ENCODE data around the gene CTBP1.

CTBP1 gene

DNA sequence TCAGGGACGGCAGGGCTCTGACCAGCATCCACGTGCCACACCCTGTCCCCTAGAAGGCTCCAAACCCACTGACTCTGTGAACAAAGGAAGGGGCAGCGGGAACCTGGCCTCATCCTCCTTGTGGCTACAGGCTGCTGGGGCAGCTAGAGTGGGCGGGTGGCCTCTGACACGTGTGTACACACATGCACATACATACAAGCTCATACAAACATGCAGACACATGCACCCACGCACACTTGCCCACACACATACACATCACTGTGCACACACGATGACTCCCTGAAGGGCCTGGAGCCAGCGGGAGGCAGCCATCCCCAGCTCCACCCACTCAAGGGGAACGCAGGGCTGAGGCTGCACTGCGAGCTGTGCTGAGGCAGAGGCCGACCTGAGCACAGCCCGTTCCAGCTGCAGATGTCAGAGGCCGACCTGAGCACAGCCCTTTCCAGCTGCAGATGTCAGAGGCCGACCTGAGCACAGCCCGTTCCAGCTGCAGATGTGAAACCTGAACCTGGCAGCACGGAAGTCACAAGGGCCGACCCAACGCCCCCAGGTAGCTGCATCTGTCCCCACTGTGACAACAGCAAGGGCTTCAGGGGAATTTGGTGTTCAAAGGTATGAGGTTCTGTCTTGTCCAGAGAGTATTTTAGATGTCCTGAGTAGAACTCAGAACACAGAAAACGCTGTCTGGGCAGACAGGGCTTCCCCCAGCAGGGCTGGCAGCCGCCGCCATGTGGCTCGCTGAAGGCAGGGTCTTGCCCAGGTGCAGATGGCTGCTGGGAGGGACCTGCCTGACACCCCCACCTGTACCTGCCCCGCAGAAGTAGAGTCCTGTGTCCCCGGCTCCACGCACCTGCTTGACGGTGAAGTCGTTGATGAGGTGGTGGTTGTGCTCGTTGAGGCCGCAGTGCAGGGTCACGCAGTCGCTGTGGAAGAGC, 33.5 kb downstream of the CTBP1 start:
- H3K27ac ChIP-seq (replicated peaks; ENCODE audit: low read length) = no peak overlapping the region

DNA sequence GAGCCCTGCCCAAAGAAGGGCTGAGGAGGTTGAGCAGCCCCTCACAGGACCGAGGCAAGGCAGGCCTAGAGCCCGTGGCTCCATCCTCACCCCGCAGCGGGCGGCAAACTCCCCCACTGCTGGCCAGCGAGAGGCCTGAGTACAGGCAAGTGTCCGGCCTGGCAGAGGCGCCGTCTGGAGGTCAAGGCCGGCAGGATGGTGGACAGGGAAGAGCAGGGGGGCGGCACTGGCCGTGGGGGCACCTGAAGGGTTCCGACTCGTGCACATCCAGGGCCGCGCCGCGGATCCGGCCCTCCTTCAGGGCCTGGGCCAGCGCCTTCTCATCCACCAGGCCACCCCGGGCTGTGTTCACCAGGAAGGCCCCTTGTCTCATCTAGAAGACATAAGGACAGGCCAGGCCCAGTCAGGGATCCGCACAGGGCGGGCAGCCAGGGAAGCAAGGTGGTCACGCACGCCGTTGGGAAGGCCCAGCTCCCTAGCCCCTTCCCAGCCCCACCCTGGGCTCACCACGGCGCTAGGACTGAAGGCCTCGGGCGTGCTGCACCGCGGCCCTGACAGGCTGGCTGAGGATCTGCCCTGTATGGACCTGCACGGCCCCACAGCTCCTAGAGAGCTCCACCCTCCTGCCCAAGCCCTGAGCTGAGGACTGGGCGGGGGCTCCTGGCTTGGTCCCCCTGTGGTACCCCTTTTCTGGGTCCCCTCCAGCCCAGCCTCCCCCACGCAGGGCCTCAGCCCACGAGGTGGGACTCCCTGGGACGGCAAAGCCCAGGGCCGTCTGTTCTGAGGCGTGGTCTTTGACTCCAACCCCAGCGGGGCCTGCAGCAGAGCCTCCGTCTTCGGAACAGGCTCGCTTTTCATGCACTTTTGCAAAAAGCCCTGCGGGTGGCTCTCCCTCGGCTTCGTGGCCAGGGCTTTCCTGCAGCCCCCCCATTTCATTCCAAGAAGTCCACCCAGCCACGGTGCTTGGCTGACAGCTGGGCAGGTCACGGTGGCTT, 34.5 kb downstream of the CTBP1 start:
- no CpG with 5 or more reads among the region's 48 CpGs for WGBS, 2 donors (ENCODE audit: extremely low coverage in 2 of 2, insufficient read length in 2 of 2, insufficient replicate concordance in 1 of 2)
- H2AFZ ChIP-seq (ENCODE audit: low read length) = no peak overlapping the region
- H2BK120ac ChIP-seq (ENCODE audit: low read depth, low read length) = no peak overlapping the region
- H2BK12ac ChIP-seq (ENCODE audit: low read length) = no peak overlapping the region
- no peak overlapping the region for H3K4ac ChIP-seq (ENCODE audit: low read length)
- peaks cover 24% of the 10 kb centered on the region for H3K79me1 ChIP-seq (ENCODE audit: low read depth, low read length)
- DNase-seq (ENCODE audit: low spot score) = no peak
- H2BK15ac ChIP-seq (ENCODE audit: low read length) = no peak overlapping the region
- peaks cover 52 to 83% of the 10 kb centered on the region in 2 donors for H3K36me3 ChIP-seq (replicated peaks in 1 of 2; ENCODE audit: control insufficient read depth in 2 of 2, insufficient read depth in 2 of 2, low read length in 2 of 2)
- peak overlapping the region; percentile 43 for H3K23ac ChIP-seq (ENCODE audit: low read depth, low read length, poor library complexity)
- H3K27ac ChIP-seq (replicated peaks; ENCODE audit: low read length) = no peak overlapping the region
- H3K18ac ChIP-seq (ENCODE audit: low read length) = no peak overlapping the region
- H3K9me3 ChIP-seq (replicated peaks in 1 of 2; ENCODE audit: control insufficient read depth in 2 of 2, insufficient read depth in 1 of 2, low read depth in 1 of 2, low read length in 2 of 2) = no peaks in the 10 kb centered on the region
- H3K4me1 ChIP-seq (ENCODE audit: control insufficient read depth in 2 of 2, insufficient read depth in 1 of 2, low read depth in 1 of 2, low read length in 2 of 2) = peaks cover 0 to 11% of the 10 kb centered on the region in 2 donors
- H3K14ac ChIP-seq (ENCODE audit: low read length) = peak overlapping the region; percentile 38
- peak overlapping the region; percentile 2 for H3K9ac ChIP-seq (ENCODE audit: low read depth, low read length, poor library complexity)
- no peaks in the 10 kb centered on the region for H3K27me3 ChIP-seq (ENCODE audit: control insufficient read depth in 3 of 3, insufficient read depth in 3 of 3, low read depth in 1 of 3, low read length in 3 of 3)
- no peak overlapping the region for H2AK5ac ChIP-seq (ENCODE audit: low read depth, low read length)
- H3K4me2 ChIP-seq (ENCODE audit: insufficient read depth, low read length, poor library complexity, severe bottlenecking) = no peak overlapping the region
- H4K8ac ChIP-seq (ENCODE audit: low read depth, low read length) = no peak overlapping the region
- H4K91ac ChIP-seq (ENCODE audit: low read depth, low read length, poor library complexity) = no peak overlapping the region
- no peak overlapping the region for H3K4me3 ChIP-seq (ENCODE audit: low read length in 2 of 2)
- H2BK5ac ChIP-seq (ENCODE audit: low read length) = peak overlapping the region; percentile 24

More for the DNA sequence above, 33.5 kb downstream of the CTBP1 start:
- Histone ChIP-seq H3K79me1 (ENCODE audit: low read depth, low read length) (peaks cover 23% of the 10 kb centered on the region), H3K4me3 (ENCODE audit: low read length in 2 of 2) (no peak overlapping the region), H3K9ac (ENCODE audit: low read depth, low read length, poor library complexity) (peak overlapping the region; percentile 73), H4K8ac (ENCODE audit: low read depth, low read length) (no peak overlapping the region), H3K4me1 (ENCODE audit: control insufficient read depth in 2 of 2, insufficient read depth in 1 of 2, low read depth in 1 of 2, low read length in 2 of 2) (peaks cover 0 to under 1% of the 10 kb centered on the region in 2 donors), H3K4ac (ENCODE audit: low read length) (no peak overlapping the region), H4K91ac (ENCODE audit: low read depth, low read length, poor library complexity) (no peak overlapping the region), H2BK15ac (ENCODE audit: low read length) (no peak overlapping the region), H3K4me2 (ENCODE audit: insufficient read depth, low read length, poor library complexity, severe bottlenecking) (no peak overlapping the region), H2AK5ac (ENCODE audit: low read depth, low read length) (no peak overlapping the region), H3K18ac (ENCODE audit: low read length) (no peak overlapping the region), H2AFZ (ENCODE audit: low read length) (no peak overlapping the region), H3K9me3 (replicated peaks in 1 of 2; ENCODE audit: control insufficient read depth in 2 of 2, insufficient read depth in 1 of 2, low read depth in 1 of 2, low read length in 2 of 2) (no peaks in the 10 kb centered on the region), H2BK12ac (ENCODE audit: low read length) (no peak overlapping the region), H3K27me3 (ENCODE audit: control insufficient read depth in 3 of 3, insufficient read depth in 3 of 3, low read depth in 1 of 3, low read length in 3 of 3) (no peaks in the 10 kb centered on the region), H3K23ac (ENCODE audit: low read depth, low read length, poor library complexity) (peak overlapping the region; percentile 75), H3K14ac (ENCODE audit: low read length) (no peak overlapping the region), H2BK5ac (ENCODE audit: low read length) (no peak overlapping the region), H3K36me3 (replicated peaks in 1 of 2; ENCODE audit: control insufficient read depth in 2 of 2, insufficient read depth in 2 of 2, low read length in 2 of 2) (peaks cover 53 to 90% of the 10 kb centered on the region in 2 donors), H2BK120ac (ENCODE audit: low read depth, low read length) (no peak overlapping the region)
- no CpG with 5 or more reads among the region's 31 CpGs for WGBS, 2 donors (ENCODE audit: extremely low coverage in 2 of 2, insufficient read length in 2 of 2, insufficient replicate concordance in 1 of 2)
- no peak for DNase-seq (ENCODE audit: low spot score)

DNA sequence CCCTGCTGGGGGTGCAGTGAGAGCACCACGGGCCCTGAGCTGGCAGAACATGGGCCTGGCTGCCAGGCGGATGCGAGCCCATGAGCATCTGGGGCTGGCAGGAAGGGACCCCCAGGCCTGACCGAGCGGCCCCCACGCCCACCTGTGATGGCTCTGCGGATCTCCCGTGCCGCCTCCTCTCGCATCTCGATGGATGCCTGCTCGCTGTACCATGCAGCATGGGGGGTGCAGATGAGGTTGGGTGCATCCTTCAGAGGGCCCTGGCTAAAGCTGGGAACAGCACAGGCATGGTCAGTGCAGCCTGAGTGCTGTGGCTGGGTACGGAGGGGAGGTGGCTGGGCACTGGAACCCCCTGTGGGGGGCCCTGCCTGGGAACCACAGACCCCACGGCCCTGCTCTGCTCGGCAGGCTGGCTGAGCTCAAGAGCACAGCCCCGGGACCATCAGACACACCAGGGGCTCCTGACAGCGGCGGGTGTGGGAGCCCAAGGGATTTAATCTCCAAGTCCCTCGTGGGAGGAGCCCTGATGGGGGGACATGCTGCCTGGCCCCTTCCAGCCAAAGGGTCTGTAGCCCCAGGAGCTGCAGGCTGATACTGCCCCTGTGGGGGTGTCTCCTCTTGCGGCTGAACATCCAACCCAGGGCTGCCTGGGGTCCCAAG, 35.5 kb downstream of the CTBP1 start:
- no CpG with 5 or more reads among the region's 20 CpGs for WGBS, 2 donors (ENCODE audit: extremely low coverage in 2 of 2, insufficient read length in 2 of 2, insufficient replicate concordance in 1 of 2)

More for the DNA sequence above, 35.5 kb downstream of the CTBP1 start:
- Histone ChIP-seq H2AFZ (ENCODE audit: low read length) (no peak overlapping the region), H3K27me3 (ENCODE audit: control insufficient read depth in 3 of 3, insufficient read depth in 3 of 3, low read depth in 1 of 3, low read length in 3 of 3) (no peaks in the 10 kb centered on the region), H3K36me3 (replicated peaks in 1 of 2; ENCODE audit: control insufficient read depth in 2 of 2, insufficient read depth in 2 of 2, low read length in 2 of 2) (peaks cover 52 to 78% of the 10 kb centered on the region in 2 donors), H3K18ac (ENCODE audit: low read length) (no peak overlapping the region), H4K91ac (ENCODE audit: low read depth, low read length, poor library complexity) (no peak overlapping the region), H2BK12ac (ENCODE audit: low read length) (no peak overlapping the region), H3K9me3 (replicated peaks in 1 of 2; ENCODE audit: control insufficient read depth in 2 of 2, insufficient read depth in 1 of 2, low read depth in 1 of 2, low read length in 2 of 2) (no peaks in the 10 kb centered on the region), H3K27ac (replicated peaks; ENCODE audit: low read length) (no peak overlapping the region), H3K9ac (ENCODE audit: low read depth, low read length, poor library complexity) (no peak overlapping the region), H3K4me1 (ENCODE audit: control insufficient read depth in 2 of 2, insufficient read depth in 1 of 2, low read depth in 1 of 2, low read length in 2 of 2) (peaks cover 0 to 16% of the 10 kb centered on the region in 2 donors), H3K23ac (ENCODE audit: low read depth, low read length, poor library complexity) (no peak overlapping the region), H2AK5ac (ENCODE audit: low read depth, low read length) (no peak overlapping the region), H3K14ac (ENCODE audit: low read length) (no peak overlapping the region), H3K4ac (ENCODE audit: low read length) (no peak overlapping the region), H2BK15ac (ENCODE audit: low read length) (no peak overlapping the region), H2BK120ac (ENCODE audit: low read depth, low read length) (no peak overlapping the region), H4K8ac (ENCODE audit: low read depth, low read length) (no peak overlapping the region), H3K4me2 (ENCODE audit: insufficient read depth, low read length, poor library complexity, severe bottlenecking) (no peak overlapping the region), H2BK5ac (ENCODE audit: low read length) (peak overlapping the region; percentile 24), H3K4me3 (ENCODE audit: low read length in 2 of 2) (no peak overlapping the region), H3K79me1 (ENCODE audit: low read depth, low read length) (peaks cover 24% of the 10 kb centered on the region)
- no peak for DNase-seq (ENCODE audit: low spot score)

Data from neuronal stem cell (in vitro differentiated cells).